Smooth muscle cell (in vitro differentiated cells): Measurements from ENCODE around the gene UNC13D. TPM values are rescaled to one million over a fixed set of nuclear protein-coding genes. Genes with fewer than 3 reads are reported as not detected.
"Not testable (repeated sequence)": the region's sequence is repeated elsewhere in the genome, so short reads cannot be mapped to it uniquely, and the experiment has no call there.

Experiments used
- DNase-seq: peaks from one replicate; lab custom pipeline; 2025; ENCODE audit not compliant: unreplicated experiment; lab: John Stamatoyannopoulos, UW
- H2AFZ ChIP-seq: fragments of 200-600 bp; sonication (generic); 2 replicates; pipeline ENCODE4 v1.6.0; 2016; ENCODE audit warnings: antibody characterized with exemption, low read depth, mild to moderate bottlenecking
- H3F3A ChIP-seq: fragments of 200-600 bp; sonication (generic); 2 replicates; pipeline ENCODE4 v1.6.0; 2017; ENCODE audit warnings: antibody characterized with exemption, low read depth
- H3K27ac ChIP-seq: fragments of 200-600 bp; sonication (generic); 2 replicates; pipeline ENCODE4 v1.5.1; 2016; ENCODE audit warnings: low read depth, mild to moderate bottlenecking
- H3K27me3 ChIP-seq: fragments of 200-600 bp; sonication (generic); 2 replicates; pipeline ENCODE4 v1.6.1; 2016; ENCODE audit warnings: low read depth, mild to moderate bottlenecking
- H3K36me3 ChIP-seq: fragments of 200-600 bp; sonication (generic); 2 replicates; pipeline ENCODE4 v1.5.1; 2016; ENCODE audit warnings: low read depth
- H3K4me1 ChIP-seq: fragments of 200-600 bp; sonication (generic); 2 replicates; pipeline ENCODE4 v1.5.1; 2016; ENCODE audit warnings: low read depth
- H3K4me2 ChIP-seq: fragments of 200-600 bp; sonication (generic); 2 replicates; pipeline ENCODE4 v1.6.0; 2016; ENCODE audit warnings: mild to moderate bottlenecking
- H3K4me3 ChIP-seq: fragments of 200-600 bp; sonication (generic); 2 replicates; pipeline ENCODE4 v1.5.1; 2016; ENCODE audit warnings: mild to moderate bottlenecking
- H3K79me2 ChIP-seq: fragments of 200-600 bp; sonication (generic); 2 replicates; pipeline ENCODE4 v1.6.0; 2016; ENCODE audit warnings: low read depth, mild to moderate bottlenecking
- H3K9ac ChIP-seq: fragments of 200-600 bp; sonication (generic); 2 replicates; pipeline ENCODE4 v1.6.0; 2016; ENCODE audit warnings: low read depth
- H3K9me3 ChIP-seq: fragments of 200-600 bp; sonication (generic); replicated peaks from 2 replicates; pipeline ENCODE4 v1.5.1; 2016; ENCODE audit warnings: low read depth
- H4K20me1 ChIP-seq: fragments of 200-600 bp; sonication (generic); 2 replicates; pipeline ENCODE4 v1.6.0; 2016; ENCODE audit warnings: low read depth
- WGBS: methylation state at CpG from one replicate; pipeline ENCODE4 v1.1.7; 2016; ENCODE audit warnings: low lambda C conversion rate; 5-methylcytosine and 5-hydroxymethylcytosine counted together
- microRNA-seq: library from miRNA; unstranded; fragments of <30 nt; microRNA quantifications from one replicate; pipeline ENCODE4, GENCODE V29; 2016; ENCODE audit warnings: borderline number of aligned reads
- polyA plus RNA-seq: library from polyadenylated mRNA; unstranded; fragments of >200 nt; fragmentation: Nextera tagmentation; extraction: Ambion mirVana; gene quantifications from 2 replicates; pipeline ENCODE4 v1.2.1, GENCODE V29; 2016
- total RNA-seq: library from RNA; depleted of rRNA; stranded (reverse); fragments of >200 nt; gene quantifications from 2 replicates; pipeline ENCODE4 v1.2.3, GENCODE V29; 2014
- TF ChIP-seq, protein P1 (sequence below): fragments of 200-600 bp; sonication (generic); IDR thresholded peaks from 2 replicates; pipeline ENCODE4 v1.5.1; 2017; ENCODE audit warnings: borderline replicate concordance, mild to moderate bottlenecking, antibody characterized with exemption; ENCODE audit not compliant: insufficient read depth, poor library complexity, severe bottlenecking

The UNC13D gene
- total and polyA plus RNA-seq, 2 experiments from 2014 or later: 2.4 to 4.5 TPM

GRCh38 chr17:75778861-75779249, 65.3 kb downstream of the UNC13D start:
- peak overlapping the region; percentile 98 for H3K9ac ChIP-seq
- H3K4me3 ChIP-seq: peak overlapping the region; percentile 96
- H3K27ac ChIP-seq: peak overlapping the region; percentile 98
- peaks cover 47% of the 10 kb centered on the region for H4K20me1 ChIP-seq
- H3K36me3 ChIP-seq: no peaks in the 10 kb centered on the region
- H3K9me3 ChIP-seq: no peaks in the 10 kb centered on the region
- peak overlapping the region; percentile 97 for H3K4me2 ChIP-seq
- TF ChIP-seq, protein P1, sequence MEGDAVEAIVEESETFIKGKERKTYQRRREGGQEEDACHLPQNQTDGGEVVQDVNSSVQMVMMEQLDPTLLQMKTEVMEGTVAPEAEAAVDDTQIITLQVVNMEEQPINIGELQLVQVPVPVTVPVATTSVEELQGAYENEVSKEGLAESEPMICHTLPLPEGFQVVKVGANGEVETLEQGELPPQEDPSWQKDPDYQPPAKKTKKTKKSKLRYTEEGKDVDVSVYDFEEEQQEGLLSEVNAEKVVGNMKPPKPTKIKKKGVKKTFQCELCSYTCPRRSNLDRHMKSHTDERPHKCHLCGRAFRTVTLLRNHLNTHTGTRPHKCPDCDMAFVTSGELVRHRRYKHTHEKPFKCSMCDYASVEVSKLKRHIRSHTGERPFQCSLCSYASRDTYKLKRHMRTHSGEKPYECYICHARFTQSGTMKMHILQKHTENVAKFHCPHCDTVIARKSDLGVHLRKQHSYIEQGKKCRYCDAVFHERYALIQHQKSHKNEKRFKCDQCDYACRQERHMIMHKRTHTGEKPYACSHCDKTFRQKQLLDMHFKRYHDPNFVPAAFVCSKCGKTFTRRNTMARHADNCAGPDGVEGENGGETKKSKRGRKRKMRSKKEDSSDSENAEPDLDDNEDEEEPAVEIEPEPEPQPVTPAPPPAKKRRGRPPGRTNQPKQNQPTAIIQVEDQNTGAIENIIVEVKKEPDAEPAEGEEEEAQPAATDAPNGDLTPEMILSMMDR: peak; percentile 54
- no peak for DNase-seq
- H3F3A ChIP-seq: peaks cover 29% of the 10 kb centered on the region
- no peak overlapping the region for H2AFZ ChIP-seq
- under 1% methylated on average over 37 of the region's 38 CpGs for WGBS
- H3K4me1 ChIP-seq: peaks cover 19% of the 10 kb centered on the region
- H3K27me3 ChIP-seq: no peaks in the 10 kb centered on the region
- peaks cover 23% of the 10 kb centered on the region for H3K79me2 ChIP-seq

DNA sequence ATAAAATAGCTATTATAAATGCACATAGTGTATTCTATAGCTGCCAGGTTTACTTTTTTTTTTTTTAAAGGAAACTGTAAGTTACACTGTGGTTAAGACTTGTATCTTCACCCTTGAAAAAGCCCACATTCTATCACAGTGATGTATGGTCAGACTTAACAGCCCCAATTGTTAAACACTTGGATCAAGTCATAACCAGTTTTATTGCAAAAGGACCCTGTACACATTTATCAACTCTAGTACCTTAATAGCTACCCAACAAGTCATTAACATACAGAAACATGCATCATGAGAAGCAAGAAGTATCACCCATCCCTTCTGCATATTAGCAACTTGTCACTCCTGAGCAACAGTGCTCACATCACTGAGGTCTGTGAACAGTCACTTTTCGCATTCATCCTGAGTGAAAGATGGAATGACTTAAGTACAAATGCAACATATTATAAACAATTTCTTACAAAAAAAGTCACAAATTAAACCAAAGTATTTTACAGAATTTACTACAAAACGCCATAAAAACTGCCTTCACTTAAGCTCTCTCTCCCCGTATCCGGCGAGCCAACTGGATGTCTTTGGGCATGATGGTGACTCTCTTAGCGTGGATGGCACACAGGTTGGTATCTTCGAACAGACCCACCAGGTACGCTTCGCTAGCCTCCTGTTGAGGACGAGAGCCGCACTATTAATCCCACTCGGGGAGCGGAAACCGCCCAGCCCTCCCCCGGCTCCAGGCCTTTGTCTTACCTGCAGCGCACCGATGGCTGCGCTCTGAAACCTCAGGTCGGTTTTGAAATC, 65.9 kb downstream of the UNC13D start:
- H3K4me1 ChIP-seq: peaks cover 15% of the 10 kb centered on the region
- not testable (repeated sequence) for H2AFZ ChIP-seq, H3K9me3 ChIP-seq, H3K27me3 ChIP-seq, H3K36me3 ChIP-seq, DNase-seq
- peaks cover 47% of the 10 kb centered on the region for H4K20me1 ChIP-seq
- H3K79me2 ChIP-seq: peaks cover 23% of the 10 kb centered on the region
- peak overlapping the region; percentile 98 for H3K9ac ChIP-seq
- H3F3A ChIP-seq: peaks cover 29% of the 10 kb centered on the region
- H3K4me2 ChIP-seq: peak overlapping the region; percentile 97
- H3K27ac ChIP-seq: peak overlapping the region; percentile 98
- 11% methylated on average over 19 of the region's 19 CpGs for WGBS
- peak overlapping the region; percentile 96 for H3K4me3 ChIP-seq

DNA sequence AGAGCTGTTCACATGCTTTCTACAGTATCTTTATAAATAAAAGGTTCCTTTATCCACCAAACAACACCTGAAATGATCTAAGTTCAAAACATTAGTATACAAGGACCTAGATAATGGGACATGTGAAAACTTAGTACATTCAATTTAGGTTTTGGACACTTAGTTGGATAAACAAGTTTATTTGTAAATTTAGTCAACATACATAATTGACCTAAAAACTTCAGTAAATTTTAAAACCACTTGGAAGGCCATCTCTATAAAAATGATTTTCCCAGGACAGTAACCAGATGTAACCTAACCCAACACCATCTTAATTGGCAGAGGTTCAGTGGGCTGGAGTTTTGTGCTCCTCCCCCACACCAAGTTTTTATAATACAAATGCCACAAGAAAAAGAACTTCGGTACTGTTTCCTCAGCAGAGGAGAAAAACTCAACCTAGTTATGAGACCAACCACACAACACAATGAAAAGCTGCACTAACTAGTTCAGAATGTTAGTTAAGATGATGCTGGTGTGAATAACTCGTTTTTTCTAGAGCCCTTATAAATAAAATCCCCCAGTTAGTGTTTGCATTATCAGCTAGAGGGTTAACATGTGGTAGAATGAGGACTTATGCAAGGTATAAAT, 66.8 kb downstream of the UNC13D start:
- no peaks in the 10 kb centered on the region for H3K9me3 ChIP-seq
- H2AFZ ChIP-seq: no peak overlapping the region
- TF ChIP-seq, protein P1: no peak
- peaks cover 29% of the 10 kb centered on the region for H3F3A ChIP-seq
- no peak for DNase-seq
- 62% methylated on average over 2 of the region's 2 CpGs for WGBS
- no peaks in the 10 kb centered on the region for H3K36me3 ChIP-seq
- no peaks in the 10 kb centered on the region for H3K27me3 ChIP-seq
- H3K9ac ChIP-seq: peak overlapping the region; percentile 98
- peaks cover 23% of the 10 kb centered on the region for H3K79me2 ChIP-seq
- H4K20me1 ChIP-seq: peaks cover 47% of the 10 kb centered on the region
- peaks cover 15% of the 10 kb centered on the region for H3K4me1 ChIP-seq
- H3K4me2 ChIP-seq: peak overlapping the region; percentile 97
- H3K4me3 ChIP-seq: peak overlapping the region; percentile 96
- peak overlapping the region; percentile 98 for H3K27ac ChIP-seq

Small RNAs within 50 kb of the gene (microRNA-seq; reads per million reads assigned to microRNA genes)
- not detected for gene MIR4738

Other genes with a start within 250 kb of the UNC13D start
- 0.13 and 1.7 TPM in 2 replicates for gene SMIM5, start 211.0 kb downstream of the UNC13D start, total RNA-seq
- 0.80 and 1.2 TPM in 2 replicates for gene SMIM5, start 211.0 kb downstream of the UNC13D start, polyA plus RNA-seq
- 12.5 and 38.2 TPM in 2 replicates for gene RECQL5, start 177.2 kb downstream of the UNC13D start, total RNA-seq
- gene RECQL5, start 177.2 kb downstream of the UNC13D start, polyA plus RNA-seq: 15.4 and 15.7 TPM in 2 replicates
- 75.4 and 87.7 TPM in 2 replicates for gene SAP30BP, start 177.1 kb downstream of the UNC13D start, total RNA-seq
- gene SAP30BP, start 177.1 kb downstream of the UNC13D start, polyA plus RNA-seq: 119 and 135 TPM in 2 replicates
- 66.0 and 83.8 TPM in 2 replicates for gene ITGB4, start 122.9 kb downstream of the UNC13D start, total RNA-seq
- gene ITGB4, start 122.9 kb downstream of the UNC13D start, polyA plus RNA-seq: 47.2 and 233 TPM in 2 replicates
- gene GALK1, start 79.2 kb downstream of the UNC13D start, total RNA-seq: 31.1 and 32.7 TPM in 2 replicates
- gene GALK1, start 79.2 kb downstream of the UNC13D start, polyA plus RNA-seq: 88.8 and 108 TPM in 2 replicates
- gene UNK, start 59.6 kb downstream of the UNC13D start, total RNA-seq: 25.4 and 39.5 TPM in 2 replicates
- gene UNK, start 59.6 kb downstream of the UNC13D start, polyA plus RNA-seq: 26.8 and 31.5 TPM in 2 replicates
- 26.4 and 27.6 TPM in 2 replicates for gene WBP2, start 10.9 kb upstream of the UNC13D start, total RNA-seq
- 91.4 and 111 TPM in 2 replicates for gene WBP2, start 10.9 kb upstream of the UNC13D start, polyA plus RNA-seq
- gene TRIM47, start 34.2 kb upstream of the UNC13D start, total RNA-seq: 3.8 and 8.7 TPM in 2 replicates
- gene TRIM47, start 34.2 kb upstream of the UNC13D start, polyA plus RNA-seq: 16.1 and 31.7 TPM in 2 replicates
- gene TRIM65, start 52.5 kb upstream of the UNC13D start, total RNA-seq: 9.8 and 13.3 TPM in 2 replicates
- gene TRIM65, start 52.5 kb upstream of the UNC13D start, polyA plus RNA-seq: 15.4 and 17.4 TPM in 2 replicates
- gene MRPL38, start 60.5 kb upstream of the UNC13D start, total RNA-seq: 32.6 and 48.4 TPM in 2 replicates
- gene MRPL38, start 60.5 kb upstream of the UNC13D start, polyA plus RNA-seq: 90.5 and 107 TPM in 2 replicates
- 8.4 and 21.8 TPM in 2 replicates for gene FBF1, start 96.6 kb upstream of the UNC13D start, total RNA-seq
- 4.6 and 8.2 TPM in 2 replicates for gene FBF1, start 96.6 kb upstream of the UNC13D start, polyA plus RNA-seq
- gene ACOX1, start 134.8 kb upstream of the UNC13D start, total RNA-seq: 35.3 and 46.7 TPM in 2 replicates
- gene ACOX1, start 134.8 kb upstream of the UNC13D start, polyA plus RNA-seq: 25.9 and 30.2 TPM in 2 replicates
- 4.2 and 15.5 TPM in 2 replicates for gene TEN1, start 134.8 kb upstream of the UNC13D start, total RNA-seq
- 19.2 and 25.6 TPM in 2 replicates for gene TEN1, start 134.8 kb upstream of the UNC13D start, polyA plus RNA-seq
- 1.0 and 1.2 TPM in 2 replicates for gene CDK3, start 156.5 kb upstream of the UNC13D start, total RNA-seq
- 3.9 and 10.2 TPM in 2 replicates for gene CDK3, start 156.5 kb upstream of the UNC13D start, polyA plus RNA-seq
- 1.6 and 1.9 TPM in 2 replicates for gene EVPL, start 182.9 kb upstream of the UNC13D start, total RNA-seq
- gene EVPL, start 182.9 kb upstream of the UNC13D start, polyA plus RNA-seq: 0.77 and 2.0 TPM in 2 replicates
- gene SRP68, start 228.1 kb upstream of the UNC13D start, total RNA-seq: 41.0 and 67.5 TPM in 2 replicates
- 96.3 and 102 TPM in 2 replicates for gene SRP68, start 228.1 kb upstream of the UNC13D start, polyA plus RNA-seq
- not detected in 2 replicates for gene GALR2, start 230.4 kb upstream of the UNC13D start, total RNA-seq
- gene GALR2, start 230.4 kb upstream of the UNC13D start, polyA plus RNA-seq: 0.17 TPM in 1 of 2 replicates, not detected in the other
- not detected in 2 replicates for gene ZACN, start 234.8 kb upstream of the UNC13D start, total RNA-seq
- 1.7 and 3.4 TPM in 2 replicates for gene ZACN, start 234.8 kb upstream of the UNC13D start, polyA plus RNA-seq